HCT116 (cell line): ENCODE measurements around the gene TRIM62. TPM values are rescaled to one million over a fixed set of nuclear protein-coding genes. Genes with fewer than 3 reads are reported as not detected.

Experiments used
- ATAC-seq: fragments of 200-7000 bp; cut with Tn5 transposase; 2 replicates; pipeline ENCODE4 v1.9.1; 2020; ENCODE audit warnings: mild to moderate bottlenecking, moderate library complexity
- BruUV-seq: library from RNA; stranded (reverse); fragments of 400-500 nt; replicated peaks from 2 replicates; lab custom pipeline; 2021; lab: Mats Ljungman, UMichigan
- CTCF ChIA-PET: fragments of 300-600 bp; sonication (Branson Sonifier 250); formaldehyde crosslinking; loops from one replicate; lab custom pipeline; 2021; ENCODE audit warnings: antibody characterized with exemption; lab: Charles Lee
- POLR2A ChIA-PET: fragments of 300-600, 350-600 bp; sonication (Branson Sonifier 250); formaldehyde crosslinking; loops from one replicate; lab custom pipeline; 2021; ENCODE audit warnings: antibody characterized with exemption; lab: Charles Lee
- RAD21 ChIA-PET, 2 experiments: fragments of 300-600 bp; sonication (Branson Sonifier 250); formaldehyde crosslinking; loops; one replicate each; lab custom pipeline; 2023; ENCODE audit warnings: low total read pairs in 2 of 2; ENCODE audit not compliant: uncharacterized antibody in 2 of 2, unreplicated experiment in 2 of 2, low non-redundant PET in 1 of 2; lab: Charles Lee
- DNase-seq: peaks from one replicate; pipeline ENCODE4 v3.0.0-alpha.2; 2010; ENCODE audit warnings: low read depth, low spot score
- H2AFZ ChIP-seq: fragments of 200-600 bp; shearing (Covaris generic), sonication (generic); 2 replicates; pipeline ENCODE4 v1.6.1; 2017; ENCODE audit warnings: low read depth, mixed run types, mixed read lengths, antibody characterized with exemption, low read length; ENCODE audit not compliant: poor library complexity, severe bottlenecking
- H3K27ac ChIP-seq: 2 replicates; pipeline ENCODE4 v1.5.1; 2012; ENCODE audit warnings: low read depth, low read length
- H3K27me3 ChIP-seq: fragments of 200-600 bp; sonication (generic); 2 replicates; pipeline ENCODE4 v1.6.1; 2016; ENCODE audit warnings: mixed run types, low read length, mixed read lengths; ENCODE audit not compliant: insufficient read depth
- H3K36me3 ChIP-seq, 2 experiments: fragments of 200-500 bp in 1 of 2; fragments of 200-600 bp in 1 of 2; sonication (Bioruptor generic) in 1 of 2; sonication (generic) in 1 of 2; 2 replicates each; pipeline versions ENCODE4 v1.5.1 to v1.6.1; 2014 to 2016; ENCODE audit warnings: low read length in 2 of 2, inconsistent platforms in 1 of 2, mixed read lengths in 1 of 2, mixed run types in 1 of 2; ENCODE audit not compliant: insufficient read depth in 2 of 2, control insufficient read depth in 1 of 2
- H3K4me1 ChIP-seq, 2 experiments: fragments of 200-600 bp in 1 of 2; sonication (generic) in 1 of 2; 2 replicates each; pipeline versions ENCODE4 v1.5.1 to v1.6.1; 2012 to 2017; ENCODE audit warnings: low read length in 2 of 2, inconsistent platforms in 1 of 2, mild to moderate bottlenecking in 1 of 2, mixed read lengths in 1 of 2, mixed run types in 1 of 2, moderate library complexity in 1 of 2; ENCODE audit not compliant: insufficient read depth in 2 of 2, control insufficient read depth in 1 of 2
- H3K4me2 ChIP-seq: fragments of 200-600 bp; sonication (generic); 2 replicates; pipeline ENCODE4 v1.6.1; 2017; ENCODE audit warnings: mixed run types, low read length, mixed read lengths
- H3K4me3 ChIP-seq, 2 experiments: fragments of 200-600 bp in 1 of 2; sonication (generic) in 1 of 2; replicated peaks in 1 of 2; 2 replicates each; pipeline ENCODE4 v1.5.1; 2011 to 2016; ENCODE audit warnings: low read length in 2 of 2, control low read depth in 1 of 2, low read depth in 1 of 2, mild to moderate bottlenecking in 1 of 2, mixed read lengths in 1 of 2, mixed run types in 1 of 2
- H3K79me2 ChIP-seq: fragments of 200-600 bp; sonication (generic); 2 replicates; pipeline ENCODE4 v1.6.1; 2017; ENCODE audit warnings: mild to moderate bottlenecking, mixed run types, low read length, moderate library complexity, mixed read lengths; ENCODE audit not compliant: insufficient read depth
- H3K9ac ChIP-seq: fragments of 200-600 bp; sonication (generic); 2 replicates; pipeline ENCODE4 v1.6.1; 2016; ENCODE audit warnings: low read length, mixed read lengths
- H3K9me2 ChIP-seq: fragments of 200-600 bp; sonication (generic), shearing (Covaris generic); 2 replicates; pipeline ENCODE4 v1.6.1; 2017; ENCODE audit warnings: mixed run types, mild to moderate bottlenecking, moderate library complexity; ENCODE audit not compliant: insufficient read depth
- H3K9me3 ChIP-seq, 2 experiments: fragments of 200-500 bp in 1 of 2; fragments of 200-600 bp in 1 of 2; sonication (Bioruptor generic) in 1 of 2; sonication (generic) in 1 of 2; 2 replicates each; pipeline ENCODE4 v1.6.1; 2014 to 2017; ENCODE audit warnings: low read length in 2 of 2, mixed read lengths in 2 of 2, inconsistent platforms in 1 of 2, low read depth in 1 of 2, mild to moderate bottlenecking in 1 of 2, mixed run types in 1 of 2, moderate library complexity in 1 of 2; ENCODE audit not compliant: control insufficient read depth in 1 of 2, insufficient read depth in 1 of 2
- H4K20me1 ChIP-seq: fragments of 200-600 bp; sonication (generic), shearing (Covaris generic); 2 replicates; pipeline ENCODE4 v1.6.1; 2017; ENCODE audit warnings: mixed run types, mild to moderate bottlenecking, moderate library complexity; ENCODE audit not compliant: insufficient read depth
- ATF3 ChIP-seq: IDR thresholded peaks from 2 replicates; pipeline ENCODE4 v1.6.1; 2012
- CEBPB ChIP-seq: IDR thresholded peaks from 2 replicates; pipeline ENCODE4 v1.6.1; 2012; ENCODE audit warnings: low read depth
- CTCF ChIP-seq, 3 experiments: fragments of 200-600 bp in 1 of 3; sonication (generic) in 1 of 3; IDR thresholded peaks in 2 of 3; conservative IDR thresholded peaks in 1 of 3; 2 replicates each; pipeline ENCODE4 v1.5.1; 2012 to 2017; ENCODE audit warnings: low read depth in 2 of 3, low read length in 2 of 3, antibody characterized with exemption in 1 of 3, borderline replicate concordance in 1 of 3, control low read depth in 1 of 3, mild to moderate bottlenecking in 1 of 3, mixed read lengths in 1 of 3, mixed run types in 1 of 3, moderate library complexity in 1 of 3; ENCODE audit not compliant: insufficient read depth in 1 of 3
- EGR1 ChIP-seq: IDR thresholded peaks from 2 replicates; pipeline ENCODE4 v1.6.1; 2012; ENCODE audit warnings: low read depth
- EZH2phosphoT487 ChIP-seq: fragments of 200-600 bp; IDR thresholded peaks from 2 replicates; pipeline ENCODE4 v1.6.1; 2018; ENCODE audit warnings: antibody characterized with exemption, borderline replicate concordance
- FOSL1 ChIP-seq: IDR thresholded peaks from 2 replicates; pipeline ENCODE4 v1.6.1; 2012; ENCODE audit warnings: low read depth
- JUND ChIP-seq: IDR thresholded peaks from 2 replicates; pipeline ENCODE4 v1.6.1; 2012
- MAX ChIP-seq: IDR thresholded peaks from 2 replicates; pipeline ENCODE4 v1.6.1; 2012
- POLR2A ChIP-seq: IDR thresholded peaks from 2 replicates; pipeline ENCODE4 v1.7.0; 2011; ENCODE audit warnings: borderline replicate concordance; ENCODE audit not compliant: insufficient read depth, insufficient read length; ENCODE audit errors: extremely low read depth
- POLR2AphosphoS5 ChIP-seq: IDR thresholded peaks from 2 replicates; pipeline ENCODE4 v1.6.1; 2011; ENCODE audit warnings: mild to moderate bottlenecking, low read depth, low read length, moderate library complexity
- RAD21 ChIP-seq: IDR thresholded peaks from 2 replicates; pipeline ENCODE4 v1.6.1; 2012; ENCODE audit warnings: low read depth, mild to moderate bottlenecking
- REST ChIP-seq: IDR thresholded peaks from 2 replicates; pipeline ENCODE4 v1.6.1; 2012; ENCODE audit warnings: low read depth
- SIN3A ChIP-seq: IDR thresholded peaks from 2 replicates; pipeline ENCODE4 v1.6.1; 2012; ENCODE audit warnings: low read depth
- SP1 ChIP-seq: IDR thresholded peaks from 2 replicates; pipeline ENCODE4 v1.6.1; 2012; ENCODE audit warnings: low read depth
- SRF ChIP-seq: IDR thresholded peaks from 2 replicates; pipeline ENCODE4 v1.6.1; 2012; ENCODE audit warnings: low read depth
- YY1 ChIP-seq: IDR thresholded peaks from 2 replicates; pipeline ENCODE4 v1.6.1; 2011; ENCODE audit warnings: low read length, low read depth, moderate library complexity, mild to moderate bottlenecking; ENCODE audit not compliant: insufficient replicate concordance; ENCODE audit errors: extremely low read depth
- ZBTB33 ChIP-seq: IDR thresholded peaks from 2 replicates; pipeline ENCODE4 v1.6.1; 2011; ENCODE audit warnings: mild to moderate bottlenecking, low read length, moderate library complexity; ENCODE audit not compliant: insufficient replicate concordance; ENCODE audit errors: extremely low read depth
- ZFX ChIP-seq: fragments of 450-650 bp; IDR thresholded peaks from 2 replicates; pipeline ENCODE4 v1.6.1; 2017
- ZNF274 ChIP-seq: fragments of 200-500 bp; sonication (Bioruptor generic); IDR thresholded peaks from 2 replicates; pipeline ENCODE4 v1.6.1; 2014; ENCODE audit warnings: mild to moderate bottlenecking, low read depth, low read length, inconsistent platforms
- intact Hi-C: fragments of 100-400 bp; cut with micrococcal nuclease; formaldehyde crosslinking; loops from 2 replicates; pipeline ENCODE4 v1.10.0; 2022
- total RNA-seq: library from RNA; stranded (reverse); gene quantifications from one replicate; pipeline ENCODE4 v1.2.1, GENCODE V29; 2021; ENCODE audit not compliant: unreplicated experiment

Gene TRIM62
- total RNA-seq, 1 experiment from 2014 or later = 6.5 TPM

- H3K9ac ChIP-seq = no peak overlapping the region
- H4K20me1 ChIP-seq = no peaks in the 10 kb centered on the region
- RAD21 ChIA-PET = no interaction called here
- no peak for ATAC-seq
- no peak overlapping the region for H3K4me3 ChIP-seq
- H3K79me2 ChIP-seq = no peaks in the 10 kb centered on the region
- H2AFZ ChIP-seq = no peak overlapping the region
- H3K4me1 ChIP-seq = peaks cover 7 to 25% of the 10 kb centered on the region in 2 experiments; a peak in 3 of 4 replicates
- BruUV-seq = no TSS peak
- no peak overlapping the region for H3K27ac ChIP-seq
- DNase-seq = no peak
- H3K36me3 ChIP-seq = no peaks in the 10 kb centered on the region
- CTCF ChIA-PET = no interaction called here
- no peak overlapping the region for H3K4me2 ChIP-seq
- intact Hi-C loops = no loop called here
- no peaks in the 10 kb centered on the region for H3K9me3 ChIP-seq
- 0 out of 2 replicates have a peak, but pooled peaks cover 4% of the 10 kb centered on the region for H3K9me2 ChIP-seq
- no peaks in the 10 kb centered on the region for H3K27me3 ChIP-seq
- TF ChIP-seq REST = no peak
- TF ChIP-seq ZNF274 = no peak
- no peak for TF ChIP-seq CEBPB
- TF ChIP-seq ATF3 = no peak
- TF ChIP-seq EGR1 = no peak
- TF ChIP-seq SP1 = no peak
- no peak for TF ChIP-seq ZFX
- no peak for TF ChIP-seq MAX
- no peak for TF ChIP-seq YY1
- no peak for TF ChIP-seq POLR2A
- no peak for TF ChIP-seq EZH2phosphoT487
- TF ChIP-seq FOSL1 = no peak
- no peak for TF ChIP-seq JUND
- TF ChIP-seq SRF = no peak
- TF ChIP-seq RAD21 = no peak
- no peak for TF ChIP-seq POLR2AphosphoS5
- no peak for TF ChIP-seq ZBTB33
- TF ChIP-seq SIN3A = no peak
- TF ChIP-seq CTCF (IDR thresholded peaks at IDR 0.05 in 2 of 3, conservative IDR thresholded peaks at IDR 0.05 in 1 of 3; ENCODE audit: borderline replicate concordance in 1 of 3, insufficient read depth in 1 of 3, low read depth in 2 of 3, low read length in 2 of 3) = no peak
- POLR2A ChIA-PET = no interaction called here
These were observed 2.9 kb downstream of the TRIM62 start for GRCh38 chr1:33178836-33179439.
